ENCODE data around the gene SCN5A.

SCN5A gene

DNA sequence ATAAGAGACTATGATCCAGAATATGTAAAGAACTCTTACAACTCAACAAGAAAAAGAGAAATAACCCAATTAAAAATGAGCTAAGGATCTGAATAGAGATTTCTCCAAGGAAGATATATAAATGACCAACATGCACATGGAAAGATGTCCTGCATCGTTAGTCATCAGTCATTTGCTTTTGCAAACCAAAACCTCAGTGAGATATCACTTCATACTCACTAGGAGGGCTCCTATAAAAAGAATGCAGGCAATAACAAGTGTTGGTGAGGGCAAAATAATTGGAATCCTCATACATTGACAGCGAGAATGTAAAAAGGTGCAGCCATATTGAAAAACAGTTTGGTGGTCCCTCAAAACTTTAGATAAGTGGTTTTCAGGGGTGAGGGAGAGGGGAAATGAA is 96.4 kb downstream of the SCN5A start:
- no peak overlapping the region for H3K27ac ChIP-seq (ENCODE audit: low read depth, low read length)
- no peak overlapping the region for H3K9ac ChIP-seq (ENCODE audit: low read length)
- H4K5ac ChIP-seq (ENCODE audit: low read length) = no peak overlapping the region
- H3K4me2 ChIP-seq (ENCODE audit: low read length) = no peak overlapping the region
- no peak overlapping the region for H4K8ac ChIP-seq (ENCODE audit: low read depth, low read length)
- no peak overlapping the region for H2BK5ac ChIP-seq (ENCODE audit: low read length)
- no peak overlapping the region for H2BK15ac ChIP-seq (replicated peaks; ENCODE audit: low read depth)
- H3K4me3 ChIP-seq (ENCODE audit: low read length) = no peak overlapping the region
- no peak overlapping the region for H2AK5ac ChIP-seq (ENCODE audit: low read length)
- no peaks in the 10 kb centered on the region for H3K27me3 ChIP-seq (ENCODE audit: insufficient read depth, low read length, poor library complexity)
- H3K79me1 ChIP-seq (ENCODE audit: low read length) = no peaks in the 10 kb centered on the region
- H3K18ac ChIP-seq (ENCODE audit: low read length) = no peak overlapping the region
- H2BK120ac ChIP-seq (ENCODE audit: low read depth, low read length) = no peak overlapping the region
- no peak overlapping the region for H3K23ac ChIP-seq (ENCODE audit: low read length)
- H3K4me1 ChIP-seq (ENCODE audit: control insufficient read depth, low read depth, low read length) = no peaks in the 10 kb centered on the region
- DNase-seq = no peak
- WGBS (ENCODE audit: extremely low coverage, insufficient coverage, low lambda C conversion rate) = no CpG with 5 or more reads among the region's 2 CpGs
- H3K36me3 ChIP-seq (ENCODE audit: control insufficient read depth, insufficient read depth, low read length) = no peaks in the 10 kb centered on the region
- no peaks in the 10 kb centered on the region for H3K79me2 ChIP-seq (ENCODE audit: control insufficient read depth, insufficient read depth, low read length)
- H3K4ac ChIP-seq (ENCODE audit: low read depth, low read length) = no peak overlapping the region
- no peak overlapping the region for H3K56ac ChIP-seq (ENCODE audit: low read length)

DNA sequence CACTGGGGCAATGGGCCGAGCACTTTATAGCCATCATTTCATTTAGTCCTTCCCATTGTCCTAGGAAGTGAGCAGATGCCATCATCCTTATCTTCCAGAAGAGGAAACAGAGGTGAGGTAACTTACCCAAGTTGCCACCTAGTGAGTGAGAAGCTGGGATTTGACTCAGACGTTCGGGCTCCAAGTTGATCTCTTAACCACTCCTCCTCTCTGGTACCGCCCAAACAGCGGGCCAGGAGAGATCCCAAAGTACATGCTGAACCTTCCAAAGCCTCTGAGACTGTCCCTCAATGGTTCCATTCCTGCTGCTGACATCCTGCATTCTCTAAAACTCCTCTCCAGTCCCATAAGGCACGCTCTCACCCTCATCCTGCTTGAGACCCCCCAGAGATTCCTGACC is 97.1 kb downstream of the SCN5A start:
- Histone ChIP-seq H4K5ac (ENCODE audit: low read length) (no peak overlapping the region), H3K4ac (ENCODE audit: low read depth, low read length) (no peak overlapping the region), H3K79me1 (ENCODE audit: low read length) (no peaks in the 10 kb centered on the region), H3K27me3 (ENCODE audit: insufficient read depth, low read length, poor library complexity) (no peaks in the 10 kb centered on the region), H3K4me1 (ENCODE audit: control insufficient read depth, low read depth, low read length) (no peaks in the 10 kb centered on the region), H2BK5ac (ENCODE audit: low read length) (no peak overlapping the region), H3K4me3 (ENCODE audit: low read length) (no peak overlapping the region), H3K23ac (ENCODE audit: low read length) (no peak overlapping the region), H3K9ac (ENCODE audit: low read length) (no peak overlapping the region), H2AK5ac (ENCODE audit: low read length) (no peak overlapping the region), H3K79me2 (ENCODE audit: control insufficient read depth, insufficient read depth, low read length) (no peaks in the 10 kb centered on the region), H3K36me3 (ENCODE audit: control insufficient read depth, insufficient read depth, low read length) (no peaks in the 10 kb centered on the region), H4K8ac (ENCODE audit: low read depth, low read length) (no peak overlapping the region), H3K18ac (ENCODE audit: low read length) (no peak overlapping the region), H2BK120ac (ENCODE audit: low read depth, low read length) (no peak overlapping the region), H3K27ac (ENCODE audit: low read depth, low read length) (no peak overlapping the region), H3K4me2 (ENCODE audit: low read length) (no peak overlapping the region), H2BK15ac (replicated peaks; ENCODE audit: low read depth) (no peak overlapping the region), H3K56ac (ENCODE audit: low read length) (no peak overlapping the region)
- WGBS (ENCODE audit: extremely low coverage, insufficient coverage, low lambda C conversion rate) = no CpG with 5 or more reads among the region's 6 CpGs
- no peak for DNase-seq

GRCh38 chr3:38551026-38551832 is 98.3 kb downstream of the SCN5A start:
- no peak overlapping the region for H3K23ac ChIP-seq (ENCODE audit: low read length)
- H3K9ac ChIP-seq (ENCODE audit: low read length) = no peak overlapping the region
- H2BK15ac ChIP-seq (replicated peaks; ENCODE audit: low read depth) = no peak overlapping the region
- no peak overlapping the region for H3K4ac ChIP-seq (ENCODE audit: low read depth, low read length)
- WGBS (ENCODE audit: extremely low coverage, insufficient coverage, low lambda C conversion rate) = no CpG with 5 or more reads among the region's 30 CpGs
- no peak for DNase-seq
- H3K27ac ChIP-seq (ENCODE audit: low read depth, low read length) = no peak overlapping the region
- H3K79me2 ChIP-seq (ENCODE audit: control insufficient read depth, insufficient read depth, low read length) = no peaks in the 10 kb centered on the region
- H3K18ac ChIP-seq (ENCODE audit: low read length) = no peak overlapping the region
- H3K36me3 ChIP-seq (ENCODE audit: control insufficient read depth, insufficient read depth, low read length) = no peaks in the 10 kb centered on the region
- H2BK5ac ChIP-seq (ENCODE audit: low read length) = no peak overlapping the region
- no peak overlapping the region for H3K56ac ChIP-seq (ENCODE audit: low read length)
- H4K5ac ChIP-seq (ENCODE audit: low read length) = no peak overlapping the region
- no peaks in the 10 kb centered on the region for H3K27me3 ChIP-seq (ENCODE audit: insufficient read depth, low read length, poor library complexity)
- no peak overlapping the region for H2AK5ac ChIP-seq (ENCODE audit: low read length)
- H3K4me2 ChIP-seq (ENCODE audit: low read length) = no peak overlapping the region
- no peaks in the 10 kb centered on the region for H3K4me1 ChIP-seq (ENCODE audit: control insufficient read depth, low read depth, low read length)
- H2BK120ac ChIP-seq (ENCODE audit: low read depth, low read length) = no peak overlapping the region
- H3K4me3 ChIP-seq (ENCODE audit: low read length) = no peak overlapping the region
- H3K79me1 ChIP-seq (ENCODE audit: low read length) = no peaks in the 10 kb centered on the region
- no peak overlapping the region for H4K8ac ChIP-seq (ENCODE audit: low read depth, low read length)

DNA sequence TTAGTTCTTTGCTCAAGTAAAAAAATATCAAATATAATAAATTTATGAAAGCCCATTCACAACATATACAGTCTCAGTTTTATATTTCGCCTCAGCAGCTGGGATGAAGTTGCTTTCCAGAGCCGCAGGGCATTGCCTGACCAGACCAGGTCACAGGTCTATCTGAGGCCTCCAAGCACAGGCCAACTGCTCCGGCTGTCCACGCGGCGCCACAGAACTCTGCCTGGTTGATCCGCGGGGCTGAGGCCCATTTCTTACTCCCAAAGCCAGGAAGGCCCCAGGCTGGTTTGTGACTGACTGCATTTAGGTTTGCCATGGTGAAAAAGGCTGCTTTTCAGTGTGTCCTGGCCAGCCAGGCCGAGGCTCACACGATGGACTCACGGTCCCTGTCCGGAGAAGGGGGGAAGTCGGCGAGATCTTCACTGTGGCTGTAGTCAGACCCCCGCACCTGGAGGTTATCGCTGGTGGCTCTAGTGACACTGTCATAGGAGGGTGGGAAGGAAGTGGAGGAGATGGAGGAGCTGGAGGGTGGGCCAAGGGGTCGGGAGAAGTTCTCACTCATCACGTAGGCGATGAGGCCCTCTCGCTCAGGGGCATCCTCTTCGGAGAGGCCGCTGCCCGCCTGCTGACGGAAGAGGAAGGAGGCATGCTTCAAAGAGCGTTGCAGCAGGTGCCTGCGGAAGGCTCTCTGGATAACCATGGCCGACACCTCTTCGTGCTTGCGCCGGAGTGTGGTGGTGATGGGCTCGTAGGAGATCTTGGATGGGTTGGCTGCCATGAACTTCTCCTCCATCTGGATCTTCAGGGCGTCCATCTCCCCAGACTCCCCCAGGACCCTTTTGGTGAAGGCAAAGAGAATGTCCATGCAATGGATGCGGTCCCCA is 99.3 kb downstream of the SCN5A start:
- Histone ChIP-seq H3K36me3 (ENCODE audit: control insufficient read depth, insufficient read depth, low read length) (no peaks in the 10 kb centered on the region), H3K4me1 (ENCODE audit: control insufficient read depth, low read depth, low read length) (no peaks in the 10 kb centered on the region), H2AK5ac (ENCODE audit: low read length) (no peak overlapping the region), H4K5ac (ENCODE audit: low read length) (no peak overlapping the region), H3K79me1 (ENCODE audit: low read length) (no peaks in the 10 kb centered on the region), H3K4me2 (ENCODE audit: low read length) (no peak overlapping the region), H3K18ac (ENCODE audit: low read length) (no peak overlapping the region), H2BK120ac (ENCODE audit: low read depth, low read length) (no peak overlapping the region), H3K4me3 (ENCODE audit: low read length) (no peak overlapping the region), H3K27me3 (ENCODE audit: insufficient read depth, low read length, poor library complexity) (no peaks in the 10 kb centered on the region), H3K27ac (ENCODE audit: low read depth, low read length) (no peak overlapping the region), H3K56ac (ENCODE audit: low read length) (no peak overlapping the region), H2BK15ac (replicated peaks; ENCODE audit: low read depth) (no peak overlapping the region), H2BK5ac (ENCODE audit: low read length) (no peak overlapping the region), H3K4ac (ENCODE audit: low read depth, low read length) (no peak overlapping the region), H3K23ac (ENCODE audit: low read length) (no peak overlapping the region), H4K8ac (ENCODE audit: low read depth, low read length) (no peak overlapping the region), H3K9ac (ENCODE audit: low read length) (no peak overlapping the region), H3K79me2 (ENCODE audit: control insufficient read depth, insufficient read depth, low read length) (no peaks in the 10 kb centered on the region)
- no CpG with 5 or more reads among the region's 33 CpGs for WGBS (ENCODE audit: extremely low coverage, insufficient coverage, low lambda C conversion rate)
- no peak for DNase-seq

DNA sequence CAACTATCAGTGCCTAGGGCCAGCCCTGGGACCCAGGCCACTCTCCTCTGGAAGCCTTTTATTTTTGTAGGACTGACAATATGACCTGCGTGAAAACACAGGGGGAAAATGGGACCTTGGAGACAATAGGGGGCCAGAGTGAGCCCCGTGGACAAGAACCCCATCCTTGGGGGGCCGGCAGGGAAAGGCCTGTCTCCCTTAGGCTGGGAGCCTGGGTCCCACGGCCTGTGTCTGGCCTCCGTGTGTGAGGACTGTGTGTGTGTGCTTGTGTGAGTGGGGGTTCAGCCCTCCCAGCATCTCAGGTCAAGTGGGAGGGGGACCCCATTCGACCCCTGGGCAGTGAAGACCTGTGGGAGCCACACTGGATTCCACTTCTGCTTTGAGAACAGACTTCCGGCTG is 100.0 kb downstream of the SCN5A start:
- Histone ChIP-seq H3K4ac (ENCODE audit: low read depth, low read length) (no peak overlapping the region), H4K5ac (ENCODE audit: low read length) (no peak overlapping the region), H3K9ac (ENCODE audit: low read length) (no peak overlapping the region), H3K79me2 (ENCODE audit: control insufficient read depth, insufficient read depth, low read length) (no peaks in the 10 kb centered on the region), H3K4me2 (ENCODE audit: low read length) (no peak overlapping the region), H3K36me3 (ENCODE audit: control insufficient read depth, insufficient read depth, low read length) (no peaks in the 10 kb centered on the region), H2BK5ac (ENCODE audit: low read length) (no peak overlapping the region), H3K56ac (ENCODE audit: low read length) (no peak overlapping the region), H3K27me3 (ENCODE audit: insufficient read depth, low read length, poor library complexity) (no peaks in the 10 kb centered on the region), H3K4me3 (ENCODE audit: low read length) (no peak overlapping the region), H3K18ac (ENCODE audit: low read length) (no peak overlapping the region), H2BK15ac (replicated peaks; ENCODE audit: low read depth) (no peak overlapping the region), H4K8ac (ENCODE audit: low read depth, low read length) (no peak overlapping the region), H3K79me1 (ENCODE audit: low read length) (no peaks in the 10 kb centered on the region), H3K23ac (ENCODE audit: low read length) (no peak overlapping the region), H2BK120ac (ENCODE audit: low read depth, low read length) (no peak overlapping the region), H2AK5ac (ENCODE audit: low read length) (no peak overlapping the region), H3K4me1 (ENCODE audit: control insufficient read depth, low read depth, low read length) (no peaks in the 10 kb centered on the region), H3K27ac (ENCODE audit: low read depth, low read length) (no peak overlapping the region)
- WGBS (ENCODE audit: extremely low coverage, insufficient coverage, low lambda C conversion rate) = no CpG with 5 or more reads among the region's 7 CpGs
- DNase-seq = no peak
